ENCODE results near the gene CHDH.

DNA sequence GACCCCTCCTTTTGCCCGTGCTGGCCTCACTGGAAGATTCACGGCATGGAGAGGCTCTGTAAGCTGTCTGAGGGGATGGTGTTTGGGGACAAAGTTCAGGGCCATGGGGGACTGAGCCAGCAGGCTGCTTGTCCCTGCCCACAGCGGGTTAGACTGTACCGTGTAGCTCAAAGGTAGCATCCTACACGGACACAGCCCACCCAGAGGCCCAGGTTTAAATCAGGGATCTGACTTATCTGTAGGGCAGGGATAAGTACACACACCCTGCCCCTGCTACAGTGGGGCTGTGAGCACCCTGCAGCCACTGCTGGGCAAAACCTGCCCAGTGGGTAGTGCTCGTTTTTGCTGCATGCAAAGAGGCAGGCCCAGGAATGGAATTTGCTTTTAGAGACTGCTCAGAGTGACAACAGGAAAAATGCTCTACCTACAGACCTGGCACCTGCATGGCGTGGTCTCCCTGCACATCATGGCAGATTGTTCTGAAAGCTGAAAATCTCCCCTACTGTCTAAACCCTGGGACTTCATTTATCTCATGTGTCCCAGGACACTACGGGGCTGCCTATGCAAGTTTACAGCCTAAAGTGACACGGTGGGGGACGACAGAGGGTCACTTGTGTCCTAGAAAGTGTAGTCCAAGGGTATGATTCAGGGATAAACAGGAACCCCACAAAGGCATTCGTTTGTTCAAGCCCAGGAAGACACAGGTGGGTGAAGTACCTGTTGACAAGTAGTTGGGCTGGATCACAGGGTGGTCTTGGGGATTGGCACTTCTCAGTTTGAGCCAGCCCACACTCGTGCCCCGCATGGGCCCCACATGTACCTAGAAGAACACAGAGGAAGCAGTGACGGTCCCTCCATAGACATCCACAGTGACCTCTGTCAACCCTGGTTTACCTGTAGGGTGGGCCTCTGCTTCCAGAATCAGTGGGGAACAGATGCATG lies 27.7 kb downstream of the CHDH start:
- TF ChIP-seq POLR2AphosphoS5 (IDR thresholded peaks at IDR 0.05; ENCODE audit: insufficient read depth in 1 of 2, low read depth in 1 of 2) = no peak
- TF ChIP-seq, protein P1, sequence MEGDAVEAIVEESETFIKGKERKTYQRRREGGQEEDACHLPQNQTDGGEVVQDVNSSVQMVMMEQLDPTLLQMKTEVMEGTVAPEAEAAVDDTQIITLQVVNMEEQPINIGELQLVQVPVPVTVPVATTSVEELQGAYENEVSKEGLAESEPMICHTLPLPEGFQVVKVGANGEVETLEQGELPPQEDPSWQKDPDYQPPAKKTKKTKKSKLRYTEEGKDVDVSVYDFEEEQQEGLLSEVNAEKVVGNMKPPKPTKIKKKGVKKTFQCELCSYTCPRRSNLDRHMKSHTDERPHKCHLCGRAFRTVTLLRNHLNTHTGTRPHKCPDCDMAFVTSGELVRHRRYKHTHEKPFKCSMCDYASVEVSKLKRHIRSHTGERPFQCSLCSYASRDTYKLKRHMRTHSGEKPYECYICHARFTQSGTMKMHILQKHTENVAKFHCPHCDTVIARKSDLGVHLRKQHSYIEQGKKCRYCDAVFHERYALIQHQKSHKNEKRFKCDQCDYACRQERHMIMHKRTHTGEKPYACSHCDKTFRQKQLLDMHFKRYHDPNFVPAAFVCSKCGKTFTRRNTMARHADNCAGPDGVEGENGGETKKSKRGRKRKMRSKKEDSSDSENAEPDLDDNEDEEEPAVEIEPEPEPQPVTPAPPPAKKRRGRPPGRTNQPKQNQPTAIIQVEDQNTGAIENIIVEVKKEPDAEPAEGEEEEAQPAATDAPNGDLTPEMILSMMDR (IDR thresholded peaks at IDR 0.05) = no peak
